Measurements from ENCODE around the gene INPPL1. TPM values are rescaled to one million over a fixed set of nuclear protein-coding genes. Genes with fewer than 3 reads are reported as not detected.

The INPPL1 gene, protein sequence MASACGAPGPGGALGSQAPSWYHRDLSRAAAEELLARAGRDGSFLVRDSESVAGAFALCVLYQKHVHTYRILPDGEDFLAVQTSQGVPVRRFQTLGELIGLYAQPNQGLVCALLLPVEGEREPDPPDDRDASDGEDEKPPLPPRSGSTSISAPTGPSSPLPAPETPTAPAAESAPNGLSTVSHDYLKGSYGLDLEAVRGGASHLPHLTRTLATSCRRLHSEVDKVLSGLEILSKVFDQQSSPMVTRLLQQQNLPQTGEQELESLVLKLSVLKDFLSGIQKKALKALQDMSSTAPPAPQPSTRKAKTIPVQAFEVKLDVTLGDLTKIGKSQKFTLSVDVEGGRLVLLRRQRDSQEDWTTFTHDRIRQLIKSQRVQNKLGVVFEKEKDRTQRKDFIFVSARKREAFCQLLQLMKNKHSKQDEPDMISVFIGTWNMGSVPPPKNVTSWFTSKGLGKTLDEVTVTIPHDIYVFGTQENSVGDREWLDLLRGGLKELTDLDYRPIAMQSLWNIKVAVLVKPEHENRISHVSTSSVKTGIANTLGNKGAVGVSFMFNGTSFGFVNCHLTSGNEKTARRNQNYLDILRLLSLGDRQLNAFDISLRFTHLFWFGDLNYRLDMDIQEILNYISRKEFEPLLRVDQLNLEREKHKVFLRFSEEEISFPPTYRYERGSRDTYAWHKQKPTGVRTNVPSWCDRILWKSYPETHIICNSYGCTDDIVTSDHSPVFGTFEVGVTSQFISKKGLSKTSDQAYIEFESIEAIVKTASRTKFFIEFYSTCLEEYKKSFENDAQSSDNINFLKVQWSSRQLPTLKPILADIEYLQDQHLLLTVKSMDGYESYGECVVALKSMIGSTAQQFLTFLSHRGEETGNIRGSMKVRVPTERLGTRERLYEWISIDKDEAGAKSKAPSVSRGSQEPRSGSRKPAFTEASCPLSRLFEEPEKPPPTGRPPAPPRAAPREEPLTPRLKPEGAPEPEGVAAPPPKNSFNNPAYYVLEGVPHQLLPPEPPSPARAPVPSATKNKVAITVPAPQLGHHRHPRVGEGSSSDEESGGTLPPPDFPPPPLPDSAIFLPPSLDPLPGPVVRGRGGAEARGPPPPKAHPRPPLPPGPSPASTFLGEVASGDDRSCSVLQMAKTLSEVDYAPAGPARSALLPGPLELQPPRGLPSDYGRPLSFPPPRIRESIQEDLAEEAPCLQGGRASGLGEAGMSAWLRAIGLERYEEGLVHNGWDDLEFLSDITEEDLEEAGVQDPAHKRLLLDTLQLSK
- 100 to 1,000 TPM in 2 of 4 donors, 10 to 100 TPM in 2; 65.8 to 134 (median 92.4) TPM for total RNA-seq

DNA sequence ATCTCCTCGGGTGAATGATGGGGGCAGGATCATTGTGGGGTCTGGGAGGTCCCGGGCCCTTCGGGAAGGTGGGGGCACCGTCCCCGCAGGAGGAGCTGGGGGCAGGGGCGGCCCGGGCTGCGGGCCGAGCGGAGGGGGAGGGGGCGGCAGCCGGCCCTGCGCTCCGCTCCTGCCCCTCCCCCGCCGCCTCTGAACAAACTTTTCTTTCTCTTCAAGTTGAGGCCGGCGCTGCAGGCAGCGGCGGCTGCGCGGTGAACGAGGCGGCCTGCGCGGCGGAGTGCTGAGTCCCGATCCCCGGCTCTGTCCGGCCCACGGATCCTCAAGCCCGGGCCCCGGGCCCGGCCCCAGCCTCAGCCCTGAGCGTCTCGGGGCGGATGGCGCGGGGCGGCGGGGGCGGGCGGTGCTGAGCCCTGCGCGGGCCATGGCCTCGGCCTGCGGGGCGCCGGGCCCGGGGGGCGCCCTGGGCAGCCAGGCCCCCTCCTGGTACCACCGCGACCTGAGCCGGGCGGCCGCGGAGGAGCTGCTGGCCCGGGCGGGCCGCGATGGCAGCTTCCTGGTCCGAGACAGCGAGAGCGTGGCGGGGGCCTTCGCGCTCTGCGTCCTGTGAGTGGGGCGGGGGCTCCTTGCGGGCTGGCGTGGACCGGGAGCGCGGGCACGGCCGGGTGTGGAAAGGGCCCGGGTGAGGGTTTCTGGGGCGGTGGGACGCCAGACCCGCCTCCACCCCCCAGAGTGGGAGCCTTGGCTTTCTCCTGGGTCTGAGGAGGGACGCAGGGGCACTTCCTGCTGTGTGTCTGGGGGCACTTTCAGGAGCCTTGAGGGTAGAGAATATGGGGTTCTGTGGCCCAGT, at the start of gene INPPL1:
Gene INPPL1, plus strand, starts transcription at position 204 of the 847 bp plus-strand sequence. Its CDS starts 218 bp downstream, at position 422.
- H3K36me3 ChIP-seq, result peaks cover 0 to 23% of the 10 kb centered on the region in 2 donors
- no peaks in the 10 kb centered on the region for H3K9me3 ChIP-seq
- WGBS, 2 donors (ENCODE audit: low coverage in 1 of 2), result no CpG with 5 or more reads among the region's 81 CpGs
- H3K27me3 ChIP-seq, result no peaks in the 10 kb centered on the region
- peak within 1 kb of the TSS; percentile 92 to 99 (median 94) for H3K27ac ChIP-seq
- peak within 1 kb of the TSS; percentile 88 to 95 for H3K4me3 ChIP-seq
- no peak for TF ChIP-seq POLR2A (IDR thresholded peaks at IDR 0.05)
- TF ChIP-seq, protein P1, sequence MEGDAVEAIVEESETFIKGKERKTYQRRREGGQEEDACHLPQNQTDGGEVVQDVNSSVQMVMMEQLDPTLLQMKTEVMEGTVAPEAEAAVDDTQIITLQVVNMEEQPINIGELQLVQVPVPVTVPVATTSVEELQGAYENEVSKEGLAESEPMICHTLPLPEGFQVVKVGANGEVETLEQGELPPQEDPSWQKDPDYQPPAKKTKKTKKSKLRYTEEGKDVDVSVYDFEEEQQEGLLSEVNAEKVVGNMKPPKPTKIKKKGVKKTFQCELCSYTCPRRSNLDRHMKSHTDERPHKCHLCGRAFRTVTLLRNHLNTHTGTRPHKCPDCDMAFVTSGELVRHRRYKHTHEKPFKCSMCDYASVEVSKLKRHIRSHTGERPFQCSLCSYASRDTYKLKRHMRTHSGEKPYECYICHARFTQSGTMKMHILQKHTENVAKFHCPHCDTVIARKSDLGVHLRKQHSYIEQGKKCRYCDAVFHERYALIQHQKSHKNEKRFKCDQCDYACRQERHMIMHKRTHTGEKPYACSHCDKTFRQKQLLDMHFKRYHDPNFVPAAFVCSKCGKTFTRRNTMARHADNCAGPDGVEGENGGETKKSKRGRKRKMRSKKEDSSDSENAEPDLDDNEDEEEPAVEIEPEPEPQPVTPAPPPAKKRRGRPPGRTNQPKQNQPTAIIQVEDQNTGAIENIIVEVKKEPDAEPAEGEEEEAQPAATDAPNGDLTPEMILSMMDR (IDR thresholded peaks at IDR 0.05), result no peak
- no peak for TF ChIP-seq POLR2AphosphoS5 (IDR thresholded peaks at IDR 0.05)
- no peak for TF ChIP-seq EP300 (IDR thresholded peaks at IDR 0.05)
- no peak for ATAC-seq
- peaks cover 0 to 52% (median 19%) of the 10 kb centered on the region in 3 donors for H3K4me1 ChIP-seq

DNA sequence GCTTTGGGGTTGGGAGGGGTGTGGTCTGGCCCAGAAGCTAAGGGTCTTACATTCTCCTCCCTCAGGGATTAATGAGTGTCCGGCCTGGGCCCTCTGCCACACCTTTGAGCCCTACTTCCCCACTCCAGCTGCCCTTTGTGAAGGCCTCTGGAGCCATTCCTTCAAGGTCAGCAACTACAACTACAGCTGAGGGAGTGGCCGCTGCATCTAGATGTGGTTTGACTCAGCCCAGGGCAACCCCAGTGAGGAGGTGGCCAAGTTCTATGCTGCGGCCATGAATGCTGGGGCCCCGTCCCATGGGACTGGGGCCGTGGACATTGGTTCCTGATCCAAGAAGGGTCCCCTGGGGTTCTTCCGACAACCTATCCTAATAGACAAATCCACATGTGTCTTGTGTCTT, 46.9 kb upstream of the INPPL1 start:
- H3K36me3 ChIP-seq, result no peaks in the 10 kb centered on the region
- TF ChIP-seq EP300 (IDR thresholded peaks at IDR 0.05) (no peak), POLR2AphosphoS5 (IDR thresholded peaks at IDR 0.05) (no peak), POLR2A (IDR thresholded peaks at IDR 0.05) (no peak)
- TF ChIP-seq, protein P1 (IDR thresholded peaks at IDR 0.05), result no peak
- H3K9me3 ChIP-seq, result no peaks in the 10 kb centered on the region
- WGBS, 2 donors (ENCODE audit: low coverage in 1 of 2), result no CpG with 5 or more reads among the region's 6 CpGs
- H3K4me1 ChIP-seq, result peaks cover 0 to 7% (median 0%) of the 10 kb centered on the region in 3 donors
- no peak for ATAC-seq
- no peak overlapping the region for H3K27ac ChIP-seq
- no peak overlapping the region for H3K4me3 ChIP-seq
- peaks cover 11% of the 10 kb centered on the region for H3K27me3 ChIP-seq

DNA sequence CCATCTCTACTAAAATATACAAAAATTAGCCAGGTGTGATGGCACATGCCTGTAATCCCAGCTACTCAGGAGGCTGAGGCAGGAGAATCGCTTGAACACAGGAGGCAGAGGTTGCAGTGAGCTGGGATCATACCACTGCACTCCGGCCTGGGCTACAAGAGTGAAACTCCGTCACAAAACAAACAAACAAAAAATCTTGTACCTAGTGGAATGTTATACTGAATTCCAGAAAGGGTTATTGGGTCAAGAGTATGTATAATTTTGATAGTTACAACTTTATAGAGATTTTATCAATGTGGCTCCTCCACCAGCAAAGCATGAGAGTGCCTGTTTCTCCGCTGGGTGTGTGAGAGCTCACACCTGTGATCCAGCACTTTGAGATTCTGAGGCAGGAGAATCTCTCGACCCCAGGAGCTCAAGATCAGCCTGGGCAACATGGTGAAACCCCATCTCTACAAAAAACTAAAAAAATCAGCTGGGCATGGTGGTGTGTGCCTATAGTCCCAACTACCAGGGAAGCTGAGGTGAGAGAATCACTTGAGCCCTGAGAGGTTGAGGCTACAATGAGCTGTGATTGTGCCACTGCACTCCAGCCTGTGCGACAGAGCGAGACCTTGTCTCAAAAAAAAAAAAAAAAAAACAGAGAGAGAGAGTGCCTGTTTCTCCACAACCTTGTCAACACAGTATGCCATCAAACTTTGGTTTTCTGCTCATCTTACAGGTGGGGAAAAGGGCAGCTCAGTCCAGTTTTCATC, 45.3 kb upstream of the INPPL1 start:
- H3K9me3 ChIP-seq, result no peaks in the 10 kb centered on the region
- no peak for TF ChIP-seq POLR2AphosphoS5 (IDR thresholded peaks at IDR 0.05)
- TF ChIP-seq, protein P1 (IDR thresholded peaks at IDR 0.05), result no peak
- no peak for TF ChIP-seq POLR2A (IDR thresholded peaks at IDR 0.05)
- TF ChIP-seq EP300 (IDR thresholded peaks at IDR 0.05), result no peak
- peaks cover 11% of the 10 kb centered on the region for H3K27me3 ChIP-seq
- no peak overlapping the region for H3K4me3 ChIP-seq
- no peak for ATAC-seq
- no peak overlapping the region for H3K27ac ChIP-seq
- H3K4me1 ChIP-seq, result peaks cover 0 to 7% (median 0%) of the 10 kb centered on the region in 3 donors
- H3K36me3 ChIP-seq, result no peaks in the 10 kb centered on the region
- 76 to 88% methylated on average over 3 to 7 of the region's 7 CpGs for WGBS, 2 donors (ENCODE audit: low coverage in 1 of 2)

All from gastroesophageal sphincter (tissue), 4 donors.